ENCODE measurements around the gene MYLK.

MYLK gene

GRCh38 chr3:123694366-123695087 lies 189.6 kb downstream of the MYLK start:
- TF ChIP-seq TAF1 (IDR thresholded peaks at IDR 0.05; ENCODE audit: borderline replicate concordance, insufficient read depth, low read length): no peak
- TF ChIP-seq, protein P1, sequence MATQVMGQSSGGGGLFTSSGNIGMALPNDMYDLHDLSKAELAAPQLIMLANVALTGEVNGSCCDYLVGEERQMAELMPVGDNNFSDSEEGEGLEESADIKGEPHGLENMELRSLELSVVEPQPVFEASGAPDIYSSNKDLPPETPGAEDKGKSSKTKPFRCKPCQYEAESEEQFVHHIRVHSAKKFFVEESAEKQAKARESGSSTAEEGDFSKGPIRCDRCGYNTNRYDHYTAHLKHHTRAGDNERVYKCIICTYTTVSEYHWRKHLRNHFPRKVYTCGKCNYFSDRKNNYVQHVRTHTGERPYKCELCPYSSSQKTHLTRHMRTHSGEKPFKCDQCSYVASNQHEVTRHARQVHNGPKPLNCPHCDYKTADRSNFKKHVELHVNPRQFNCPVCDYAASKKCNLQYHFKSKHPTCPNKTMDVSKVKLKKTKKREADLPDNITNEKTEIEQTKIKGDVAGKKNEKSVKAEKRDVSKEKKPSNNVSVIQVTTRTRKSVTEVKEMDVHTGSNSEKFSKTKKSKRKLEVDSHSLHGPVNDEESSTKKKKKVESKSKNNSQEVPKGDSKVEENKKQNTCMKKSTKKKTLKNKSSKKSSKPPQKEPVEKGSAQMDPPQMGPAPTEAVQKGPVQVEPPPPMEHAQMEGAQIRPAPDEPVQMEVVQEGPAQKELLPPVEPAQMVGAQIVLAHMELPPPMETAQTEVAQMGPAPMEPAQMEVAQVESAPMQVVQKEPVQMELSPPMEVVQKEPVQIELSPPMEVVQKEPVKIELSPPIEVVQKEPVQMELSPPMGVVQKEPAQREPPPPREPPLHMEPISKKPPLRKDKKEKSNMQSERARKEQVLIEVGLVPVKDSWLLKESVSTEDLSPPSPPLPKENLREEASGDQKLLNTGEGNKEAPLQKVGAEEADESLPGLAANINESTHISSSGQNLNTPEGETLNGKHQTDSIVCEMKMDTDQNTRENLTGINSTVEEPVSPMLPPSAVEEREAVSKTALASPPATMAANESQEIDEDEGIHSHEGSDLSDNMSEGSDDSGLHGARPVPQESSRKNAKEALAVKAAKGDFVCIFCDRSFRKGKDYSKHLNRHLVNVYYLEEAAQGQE (IDR thresholded peaks at IDR 0.05; ENCODE audit: insufficient read depth in 1 of 2, low read depth in 2 of 2, low read length in 2 of 2): no peak
- TF ChIP-seq FOXP2 (optimal IDR thresholded peaks at IDR 0.05; ENCODE audit: borderline replicate concordance, extremely low read depth, extremely low read length, insufficient read depth): no peak
- TF ChIP-seq POLR2AphosphoS5 (IDR thresholded peaks at IDR 0.05; ENCODE audit: low read depth, low read length): no peak
- no peak for TF ChIP-seq SIN3A (IDR thresholded peaks at IDR 0.05; ENCODE audit: borderline replicate concordance, insufficient read depth, low read length)

GRCh38 chr3:123693584-123694190 lies 190.4 kb downstream of the MYLK start:
- TF ChIP-seq, protein P1 (IDR thresholded peaks at IDR 0.05; ENCODE audit: insufficient read depth in 1 of 2, low read depth in 2 of 2, low read length in 2 of 2): no peak
- TF ChIP-seq FOXP2 (optimal IDR thresholded peaks at IDR 0.05; ENCODE audit: borderline replicate concordance, extremely low read depth, extremely low read length, insufficient read depth) (no peak), SIN3A (IDR thresholded peaks at IDR 0.05; ENCODE audit: borderline replicate concordance, insufficient read depth, low read length) (no peak), TAF1 (IDR thresholded peaks at IDR 0.05; ENCODE audit: borderline replicate concordance, insufficient read depth, low read length) (no peak), POLR2AphosphoS5 (IDR thresholded peaks at IDR 0.05; ENCODE audit: low read depth, low read length) (no peak)

GRCh38 chr3:123692671-123693070 lies 191.5 kb downstream of the MYLK start:
- TF ChIP-seq FOXP2 (optimal IDR thresholded peaks at IDR 0.05; ENCODE audit: borderline replicate concordance, extremely low read depth, extremely low read length, insufficient read depth): no peak
- TF ChIP-seq TAF1 (IDR thresholded peaks at IDR 0.05; ENCODE audit: borderline replicate concordance, insufficient read depth, low read length): no peak
- no peak for TF ChIP-seq POLR2AphosphoS5 (IDR thresholded peaks at IDR 0.05; ENCODE audit: low read depth, low read length)
- TF ChIP-seq, protein P1 (IDR thresholded peaks at IDR 0.05; ENCODE audit: insufficient read depth in 1 of 2, low read depth in 2 of 2, low read length in 2 of 2): no peak
- no peak for TF ChIP-seq SIN3A (IDR thresholded peaks at IDR 0.05; ENCODE audit: borderline replicate concordance, insufficient read depth, low read length)

DNA sequence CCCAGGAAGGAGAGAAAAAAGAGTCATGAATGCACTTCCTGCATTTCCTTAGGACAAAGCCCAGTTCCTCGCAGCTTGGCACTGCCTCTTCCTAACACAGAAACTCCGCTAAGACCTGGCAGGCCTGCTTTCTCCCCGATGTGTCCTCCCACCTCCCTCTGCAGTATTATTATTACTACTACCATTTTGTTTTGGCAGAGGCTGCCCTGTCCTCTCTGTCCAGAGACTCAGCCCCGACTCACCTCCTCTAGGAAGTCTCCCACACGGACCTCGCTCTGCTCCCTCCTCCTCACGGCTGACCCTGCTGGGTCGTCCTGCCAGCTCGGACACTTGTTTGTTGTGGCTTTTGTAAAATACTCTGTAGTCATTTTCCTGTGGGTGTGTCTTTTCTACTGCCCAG lies 192.1 kb downstream of the MYLK start:
- TF ChIP-seq, protein P1 (IDR thresholded peaks at IDR 0.05; ENCODE audit: insufficient read depth in 1 of 2, low read depth in 2 of 2, low read length in 2 of 2): no peak
- TF ChIP-seq POLR2AphosphoS5 (IDR thresholded peaks at IDR 0.05; ENCODE audit: low read depth, low read length): no peak
- no peak for TF ChIP-seq TAF1 (IDR thresholded peaks at IDR 0.05; ENCODE audit: borderline replicate concordance, insufficient read depth, low read length)
- no peak for TF ChIP-seq SIN3A (IDR thresholded peaks at IDR 0.05; ENCODE audit: borderline replicate concordance, insufficient read depth, low read length)
- TF ChIP-seq FOXP2 (optimal IDR thresholded peaks at IDR 0.05; ENCODE audit: borderline replicate concordance, extremely low read depth, extremely low read length, insufficient read depth): no peak

Measured in PFSK-1 (cell line).